GM18498 (cell line): ENCODE measurements around the gene TMEM17.
"Not testable (repeated sequence)": the region's sequence is repeated elsewhere in the genome, so short reads cannot be mapped to it uniquely, and the experiment has no call there.

Experiments
- ATAC-seq: cut with Tn5 transposase; IDR thresholded peaks from one replicate; pipeline ENCODE4 v1.9.1; 2021; ENCODE audit warnings: mild to moderate bottlenecking, moderate library complexity; ENCODE audit not compliant: unreplicated experiment

Gene TMEM17

GRCh38 chr2:62505750-62506420 lies at the start of gene TMEM17:
Gene TMEM17, minus strand, starts transcription at chr2:62506195. Its CDS starts 66 bp downstream, at chr2:62506129.
- ATAC-seq, result peak; percentile 87

GRCh38 chr2:62554440-62554839 lies 48.4 kb upstream of the TMEM17 start:
- ATAC-seq, result no peak

- ATAC-seq, result no peak
Measured at GRCh38 chr2:62550461-62550860, 44.5 kb upstream of the TMEM17 start.

- ATAC-seq, result no peak
Measured at GRCh38 chr2:62547854-62548253, 41.9 kb upstream of the TMEM17 start.

- no peak for ATAC-seq
Measured at GRCh38 chr2:62545261-62545660, 39.3 kb upstream of the TMEM17 start.

- no peak for ATAC-seq
Measured at GRCh38 chr2:62540408-62541168, 34.6 kb upstream of the TMEM17 start.

- no peak for ATAC-seq
Measured at GRCh38 chr2:62539606-62540407, 33.8 kb upstream of the TMEM17 start.

GRCh38 chr2:62538756-62539155 lies 32.8 kb upstream of the TMEM17 start:
- ATAC-seq, result no peak

- ATAC-seq, result no peak
Measured at GRCh38 chr2:62537814-62538213, 31.8 kb upstream of the TMEM17 start.

- no peak for ATAC-seq
Measured at GRCh38 chr2:62536873-62537547, 31.0 kb upstream of the TMEM17 start.

GRCh38 chr2:62535521-62535920 lies 29.5 kb upstream of the TMEM17 start:
- ATAC-seq, result not testable (repeated sequence)

GRCh38 chr2:62531594-62531993 lies 25.6 kb upstream of the TMEM17 start:
- no peak for ATAC-seq

- no peak for ATAC-seq
Measured at GRCh38 chr2:62529758-62530157, 23.8 kb upstream of the TMEM17 start.

GRCh38 chr2:62527478-62528210 lies 21.6 kb upstream of the TMEM17 start:
- no peak for ATAC-seq

GRCh38 chr2:62526531-62527381 lies 20.8 kb upstream of the TMEM17 start:
- ATAC-seq, result no peak

- no peak for ATAC-seq
Measured at GRCh38 chr2:62525549-62526269, 19.7 kb upstream of the TMEM17 start.

GRCh38 chr2:62524293-62524941 lies 18.4 kb upstream of the TMEM17 start:
- ATAC-seq, result no peak

- ATAC-seq, result not testable (repeated sequence)
Measured at GRCh38 chr2:62521061-62521460, 15.1 kb upstream of the TMEM17 start.
